ENCODE measurements around the gene THEMIS2. TPM values are rescaled to one million over a fixed set of nuclear protein-coding genes. Genes with fewer than 3 reads are reported as not detected.

The THEMIS2 gene
- total and polyA plus RNA-seq, 2 of the 13 experiments (the other 11 are each of a cell fraction or from before 2014, with no cell fraction given): 0.38 to 1.5 TPM

DNA sequence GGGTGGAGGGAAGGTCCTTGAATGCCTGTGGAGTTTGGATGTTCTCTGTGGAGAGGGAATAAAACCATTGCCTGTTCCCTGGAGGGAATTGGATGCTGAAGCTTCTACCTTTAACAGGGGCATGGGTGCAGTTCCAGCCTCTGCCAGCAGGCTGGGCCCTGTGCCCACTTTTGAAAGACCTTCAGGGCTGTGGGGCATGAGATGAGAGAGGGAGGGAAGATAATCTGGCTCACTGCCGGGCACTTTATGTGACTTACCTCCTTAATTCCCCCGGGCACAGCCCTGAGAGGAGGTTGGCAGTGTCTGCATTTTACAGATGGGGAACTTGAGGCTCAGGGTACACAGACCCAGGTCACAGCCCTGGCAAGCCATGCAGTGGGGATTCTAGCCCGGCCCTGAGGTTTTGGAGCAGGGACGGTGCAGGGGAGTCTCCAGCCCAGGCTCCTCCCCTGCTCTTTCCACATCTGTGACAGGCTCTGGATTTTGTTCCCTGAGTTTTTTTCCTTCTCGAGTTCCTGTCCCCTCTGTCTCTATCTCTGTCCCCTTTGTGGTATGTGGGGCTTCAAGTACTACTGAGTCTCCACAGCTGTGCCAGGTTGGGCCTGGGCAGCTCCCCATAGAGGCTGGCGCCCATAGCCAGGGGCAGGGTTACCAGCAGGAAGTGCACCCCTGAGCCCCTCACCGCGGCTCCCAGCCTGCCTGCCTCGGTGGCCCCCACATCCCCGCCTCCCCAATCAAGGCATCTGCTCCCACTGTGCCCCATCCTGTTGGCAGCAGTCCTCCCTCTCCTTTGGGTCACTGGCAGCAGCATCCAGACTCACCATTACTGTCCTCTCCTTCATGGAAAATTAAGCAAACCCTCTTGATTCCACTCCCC, 14.0 kb upstream of the THEMIS2 start (continued):
- TF ChIP-seq, protein P1, sequence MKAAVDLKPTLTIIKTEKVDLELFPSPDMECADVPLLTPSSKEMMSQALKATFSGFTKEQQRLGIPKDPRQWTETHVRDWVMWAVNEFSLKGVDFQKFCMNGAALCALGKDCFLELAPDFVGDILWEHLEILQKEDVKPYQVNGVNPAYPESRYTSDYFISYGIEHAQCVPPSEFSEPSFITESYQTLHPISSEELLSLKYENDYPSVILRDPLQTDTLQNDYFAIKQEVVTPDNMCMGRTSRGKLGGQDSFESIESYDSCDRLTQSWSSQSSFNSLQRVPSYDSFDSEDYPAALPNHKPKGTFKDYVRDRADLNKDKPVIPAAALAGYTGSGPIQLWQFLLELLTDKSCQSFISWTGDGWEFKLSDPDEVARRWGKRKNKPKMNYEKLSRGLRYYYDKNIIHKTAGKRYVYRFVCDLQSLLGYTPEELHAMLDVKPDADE (CRISPR knock-in tag; IDR thresholded peaks at IDR 0.05): no peak
- TF ChIP-seq, protein P2, sequence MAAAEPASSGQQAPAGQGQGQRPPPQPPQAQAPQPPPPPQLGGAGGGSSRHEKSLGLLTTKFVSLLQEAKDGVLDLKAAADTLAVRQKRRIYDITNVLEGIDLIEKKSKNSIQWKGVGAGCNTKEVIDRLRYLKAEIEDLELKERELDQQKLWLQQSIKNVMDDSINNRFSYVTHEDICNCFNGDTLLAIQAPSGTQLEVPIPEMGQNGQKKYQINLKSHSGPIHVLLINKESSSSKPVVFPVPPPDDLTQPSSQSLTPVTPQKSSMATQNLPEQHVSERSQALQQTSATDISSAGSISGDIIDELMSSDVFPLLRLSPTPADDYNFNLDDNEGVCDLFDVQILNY (CRISPR knock-in tag; conservative IDR thresholded peaks at IDR 0.05): no peak
- no peak for TF ChIP-seq GLI4 (CRISPR knock-in tag; IDR thresholded peaks at IDR 0.05; ENCODE audit: borderline replicate concordance)
- TF ChIP-seq ZNF605 (CRISPR knock-in tag; IDR thresholded peaks at IDR 0.05): no peak
- TF ChIP-seq, protein P3, sequence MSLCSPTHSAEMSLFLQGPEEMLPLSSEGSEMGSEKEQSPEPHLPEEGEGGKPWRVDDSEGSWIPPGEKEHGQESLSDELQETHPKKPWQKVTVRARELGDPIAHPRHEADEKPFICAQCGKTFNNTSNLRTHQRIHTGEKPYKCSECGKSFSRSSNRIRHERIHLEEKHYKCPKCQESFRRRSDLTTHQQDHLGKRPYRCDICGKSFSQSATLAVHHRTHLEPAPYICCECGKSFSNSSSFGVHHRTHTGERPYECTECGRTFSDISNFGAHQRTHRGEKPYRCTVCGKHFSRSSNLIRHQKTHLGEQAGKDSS (CRISPR knock-in tag; IDR thresholded peaks at IDR 0.05; ENCODE audit: borderline replicate concordance, low read depth): no peak
- no peak for TF ChIP-seq SNAPC2 (CRISPR knock-in tag; IDR thresholded peaks at IDR 0.05)
- no peak for TF ChIP-seq FOXP1 (IDR thresholded peaks at IDR 0.05)
- TF ChIP-seq FOXP1 (CRISPR knock-in tag; IDR thresholded peaks at IDR 0.05): no peak
- TF ChIP-seq CHD2 (IDR thresholded peaks at IDR 0.05; ENCODE audit: low read depth, low read length): no peak
- no peak for TF ChIP-seq RARG (CRISPR knock-in tag; IDR thresholded peaks at IDR 0.05; ENCODE audit: low read depth)
- no peak for TF ChIP-seq EEA1 (CRISPR knock-in tag; IDR thresholded peaks at IDR 0.05; ENCODE audit: borderline replicate concordance)
- TF ChIP-seq ADNP (CRISPR knock-in tag; IDR thresholded peaks at IDR 0.05): no peak
- no peak for TF ChIP-seq RBAK (CRISPR knock-in tag; IDR thresholded peaks at IDR 0.05)
- no peak for TF ChIP-seq ZNF317 (CRISPR knock-in tag; IDR thresholded peaks at IDR 0.05)
- TF ChIP-seq ZFX (CRISPR knock-in tag; IDR thresholded peaks at IDR 0.05; ENCODE audit: low read depth): peak; percentile 5; the same call in 1 of the 2 replicates
- TF ChIP-seq, protein P4, sequence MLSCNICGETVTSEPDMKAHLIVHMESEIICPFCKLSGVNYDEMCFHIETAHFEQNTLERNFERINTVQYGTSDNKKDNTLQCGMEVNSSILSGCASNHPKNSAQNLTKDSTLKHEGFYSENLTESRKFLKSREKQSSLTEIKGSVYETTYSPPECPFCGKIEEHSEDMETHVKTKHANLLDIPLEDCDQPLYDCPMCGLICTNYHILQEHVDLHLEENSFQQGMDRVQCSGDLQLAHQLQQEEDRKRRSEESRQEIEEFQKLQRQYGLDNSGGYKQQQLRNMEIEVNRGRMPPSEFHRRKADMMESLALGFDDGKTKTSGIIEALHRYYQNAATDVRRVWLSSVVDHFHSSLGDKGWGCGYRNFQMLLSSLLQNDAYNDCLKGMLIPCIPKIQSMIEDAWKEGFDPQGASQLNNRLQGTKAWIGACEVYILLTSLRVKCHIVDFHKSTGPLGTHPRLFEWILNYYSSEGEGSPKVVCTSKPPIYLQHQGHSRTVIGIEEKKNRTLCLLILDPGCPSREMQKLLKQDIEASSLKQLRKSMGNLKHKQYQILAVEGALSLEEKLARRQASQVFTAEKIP (CRISPR knock-in tag; IDR thresholded peaks at IDR 0.05; ENCODE audit: borderline replicate concordance): no peak
- TF ChIP-seq FOSL1 (CRISPR knock-in tag; IDR thresholded peaks at IDR 0.05; ENCODE audit: borderline replicate concordance): no peak
- TF ChIP-seq ZNF441 (CRISPR knock-in tag; IDR thresholded peaks at IDR 0.05; ENCODE audit: borderline replicate concordance): no peak
- TF ChIP-seq, protein P5, sequence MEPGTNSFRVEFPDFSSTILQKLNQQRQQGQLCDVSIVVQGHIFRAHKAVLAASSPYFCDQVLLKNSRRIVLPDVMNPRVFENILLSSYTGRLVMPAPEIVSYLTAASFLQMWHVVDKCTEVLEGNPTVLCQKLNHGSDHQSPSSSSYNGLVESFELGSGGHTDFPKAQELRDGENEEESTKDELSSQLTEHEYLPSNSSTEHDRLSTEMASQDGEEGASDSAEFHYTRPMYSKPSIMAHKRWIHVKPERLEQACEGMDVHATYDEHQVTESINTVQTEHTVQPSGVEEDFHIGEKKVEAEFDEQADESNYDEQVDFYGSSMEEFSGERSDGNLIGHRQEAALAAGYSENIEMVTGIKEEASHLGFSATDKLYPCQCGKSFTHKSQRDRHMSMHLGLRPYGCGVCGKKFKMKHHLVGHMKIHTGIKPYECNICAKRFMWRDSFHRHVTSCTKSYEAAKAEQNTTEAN (CRISPR knock-in tag; conservative IDR thresholded peaks at IDR 0.05): no peak
- no peak for TF ChIP-seq SMAD1 (CRISPR knock-in tag; IDR thresholded peaks at IDR 0.05; ENCODE audit: borderline replicate concordance, low read depth)
- TF ChIP-seq ZNF34 (CRISPR knock-in tag; IDR thresholded peaks at IDR 0.05; ENCODE audit: borderline replicate concordance): no peak
- no peak for TF ChIP-seq TAF15 (IDR thresholded peaks at IDR 0.05; ENCODE audit: low read depth, low read length, poor library complexity, severe bottlenecking)
- TF ChIP-seq CCAR2 (optimal IDR thresholded peaks at IDR 0.05; ENCODE audit: low read depth, low read length): no peak
- TF ChIP-seq ZNF879 (CRISPR knock-in tag; IDR thresholded peaks at IDR 0.05): no peak
- 0 out of 2 replicates have a peak, but pooled peaks have one; percentile 48 for TF ChIP-seq HNRNPL (IDR thresholded peaks at IDR 0.05; ENCODE audit: low read depth, low read length)

Measured in HepG2 (cell line).